Measurements from ENCODE around the gene CLIC3. TPM values are rescaled to one million over a fixed set of nuclear protein-coding genes. Genes with fewer than 3 reads are reported as not detected.

Gene CLIC3
- total RNA-seq, 1 experiment from 2014 or later = 6.2 TPM

- no peak for TF ChIP-seq POLR2AphosphoS5 (IDR thresholded peaks at IDR 0.05; ENCODE audit: low read depth, low read length)
Observed at GRCh38 chr9:137041124-137041523, 44.8 kb upstream of the CLIC3 start (continued).

- no peaks in the 10 kb centered on the region for H3K27me3 ChIP-seq (ENCODE audit: control insufficient read depth, insufficient read depth, low read length)
- no peak overlapping the region for H3K27ac ChIP-seq (ENCODE audit: low read length)
- DNase-seq (ENCODE audit: low read depth, low spot score) (no peak), ATAC-seq (no peak)
- H3K9me3 ChIP-seq (ENCODE audit: control insufficient read depth, insufficient read depth, low read depth, low read length) = no peaks in the 10 kb centered on the region
- intact Hi-C loops (cut with micrococcal nuclease; ENCODE audit: unreplicated experiment) = no loop called here
- CTCF ChIA-PET = no interaction called here
- H3K4me3 ChIP-seq (ENCODE audit: low read depth in 2 of 2, low read length in 2 of 2) = no peak overlapping the region
- TF ChIP-seq POLR2AphosphoS5 (IDR thresholded peaks at IDR 0.05; ENCODE audit: low read depth, low read length) (no peak), CTCF (IDR thresholded peaks at IDR 0.05) (no peak), TCF7L2 (IDR thresholded peaks at IDR 0.05; ENCODE audit: low read depth, low read length) (no peak), SIN3A (IDR thresholded peaks at IDR 0.05; ENCODE audit: borderline replicate concordance, insufficient read depth, low read depth, low read length) (no peak)
- TF ChIP-seq, protein P1, sequence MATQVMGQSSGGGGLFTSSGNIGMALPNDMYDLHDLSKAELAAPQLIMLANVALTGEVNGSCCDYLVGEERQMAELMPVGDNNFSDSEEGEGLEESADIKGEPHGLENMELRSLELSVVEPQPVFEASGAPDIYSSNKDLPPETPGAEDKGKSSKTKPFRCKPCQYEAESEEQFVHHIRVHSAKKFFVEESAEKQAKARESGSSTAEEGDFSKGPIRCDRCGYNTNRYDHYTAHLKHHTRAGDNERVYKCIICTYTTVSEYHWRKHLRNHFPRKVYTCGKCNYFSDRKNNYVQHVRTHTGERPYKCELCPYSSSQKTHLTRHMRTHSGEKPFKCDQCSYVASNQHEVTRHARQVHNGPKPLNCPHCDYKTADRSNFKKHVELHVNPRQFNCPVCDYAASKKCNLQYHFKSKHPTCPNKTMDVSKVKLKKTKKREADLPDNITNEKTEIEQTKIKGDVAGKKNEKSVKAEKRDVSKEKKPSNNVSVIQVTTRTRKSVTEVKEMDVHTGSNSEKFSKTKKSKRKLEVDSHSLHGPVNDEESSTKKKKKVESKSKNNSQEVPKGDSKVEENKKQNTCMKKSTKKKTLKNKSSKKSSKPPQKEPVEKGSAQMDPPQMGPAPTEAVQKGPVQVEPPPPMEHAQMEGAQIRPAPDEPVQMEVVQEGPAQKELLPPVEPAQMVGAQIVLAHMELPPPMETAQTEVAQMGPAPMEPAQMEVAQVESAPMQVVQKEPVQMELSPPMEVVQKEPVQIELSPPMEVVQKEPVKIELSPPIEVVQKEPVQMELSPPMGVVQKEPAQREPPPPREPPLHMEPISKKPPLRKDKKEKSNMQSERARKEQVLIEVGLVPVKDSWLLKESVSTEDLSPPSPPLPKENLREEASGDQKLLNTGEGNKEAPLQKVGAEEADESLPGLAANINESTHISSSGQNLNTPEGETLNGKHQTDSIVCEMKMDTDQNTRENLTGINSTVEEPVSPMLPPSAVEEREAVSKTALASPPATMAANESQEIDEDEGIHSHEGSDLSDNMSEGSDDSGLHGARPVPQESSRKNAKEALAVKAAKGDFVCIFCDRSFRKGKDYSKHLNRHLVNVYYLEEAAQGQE (IDR thresholded peaks at IDR 0.05; ENCODE audit: insufficient read depth in 1 of 2, low read depth in 2 of 2, low read length in 1 of 2) = no peak
- peaks cover 10% of the 10 kb centered on the region; the same call in 1 of the 2 replicates for H3K4me1 ChIP-seq (ENCODE audit: control insufficient read depth, insufficient read depth, low read length)
- POLR2A ChIA-PET = no interaction called here
- no peaks in the 10 kb centered on the region for H3K36me3 ChIP-seq (ENCODE audit: control insufficient read depth, insufficient read depth, low read length)
- in situ Hi-C loops (cut with HindIII; ENCODE audit: low pct_unique_long_range_greater_than_20kb, low sequenced_read_pairs) = no loop called here
- no TSS peak for BruUV-seq (replicated peaks)
Observed at GRCh38 chr9:137040568-137040967, 44.2 kb upstream of the CLIC3 start.

- CTCF ChIA-PET = interaction anchor here (0.6 to 1.1 kb wide), 2 partner anchors 14 to 92 kb away, joined by 3 read pairs; no protein-coding TSS in a partner anchor
- Histone ChIP-seq H3K4me3 (ENCODE audit: low read depth in 2 of 2, low read length in 2 of 2) (no peak overlapping the region), H3K36me3 (ENCODE audit: control insufficient read depth, insufficient read depth, low read length) (no peaks in the 10 kb centered on the region), H3K4me1 (ENCODE audit: control insufficient read depth, insufficient read depth, low read length) (peaks cover 9% of the 10 kb centered on the region), H3K9me3 (ENCODE audit: control insufficient read depth, insufficient read depth, low read depth, low read length) (no peaks in the 10 kb centered on the region), H3K27ac (ENCODE audit: low read length) (no peak overlapping the region), H3K27me3 (ENCODE audit: control insufficient read depth, insufficient read depth, low read length) (no peaks in the 10 kb centered on the region)
- no TSS peak for BruUV-seq (replicated peaks)
- intact Hi-C loops (cut with micrococcal nuclease; ENCODE audit: unreplicated experiment) (loop anchor here (10.0 kb wide), 1 partner anchor 95 kb away; the partner anchor contains the start of genes C8G and FBXW5), in situ Hi-C loops (cut with HindIII; ENCODE audit: low pct_unique_long_range_greater_than_20kb, low sequenced_read_pairs) (no loop called here)
- DNase-seq (ENCODE audit: low read depth, low spot score) = no peak
- TF ChIP-seq, protein P1 (IDR thresholded peaks at IDR 0.05; ENCODE audit: insufficient read depth in 1 of 2, low read depth in 2 of 2, low read length in 1 of 2) = no peak
- TF ChIP-seq CTCF (IDR thresholded peaks at IDR 0.05) (no peak), SIN3A (IDR thresholded peaks at IDR 0.05; ENCODE audit: borderline replicate concordance, insufficient read depth, low read depth, low read length) (no peak), TCF7L2 (IDR thresholded peaks at IDR 0.05; ENCODE audit: low read depth, low read length) (no peak), POLR2AphosphoS5 (IDR thresholded peaks at IDR 0.05; ENCODE audit: low read depth, low read length) (no peak)
- no peak for ATAC-seq
- POLR2A ChIA-PET = no interaction called here
Observed at GRCh38 chr9:137039611-137040366, 43.4 kb upstream of the CLIC3 start.
